Esophagus muscularis mucosa (tissue), 4 donors: ENCODE measurements around the gene NRP1. TPM values are rescaled to one million over a fixed set of nuclear protein-coding genes. Genes with fewer than 3 reads are reported as not detected.
A peak's percentile ranks its signal among the peaks of the same experiment; 100 is the strongest.

Experiments used
- DNase-seq: peaks from one replicate; pipeline ENCODE4 v3.0.0-alpha.2; 2017; ENCODE audit errors: extremely low spot score
- H3K27ac ChIP-seq, 4 donors: fragments of 200-600 bp; sonication (generic); replicated peaks in 1 of 4; 1 replicate in 3 of 4; 2 replicates in 1 of 4; pipeline ENCODE4 v1.5.1; 2016 to 2019; ENCODE audit warnings: mild to moderate bottlenecking in 1 of 4
- H3K27me3 ChIP-seq, 4 donors: fragments of 200-600 bp; sonication (generic); one replicate each; pipeline versions ENCODE4 v1.5.1 to v1.6.0; 2016 to 2019
- H3K36me3 ChIP-seq, 4 donors: fragments of 200-600 bp; sonication (generic); one replicate each; pipeline ENCODE4 v1.5.1; 2016 to 2019
- H3K4me1 ChIP-seq, 4 donors: fragments of 200-600 bp; sonication (generic); one replicate each; pipeline ENCODE4 v1.5.1; 2016 to 2019
- H3K4me3 ChIP-seq, 4 donors: fragments of 200-600 bp; sonication (generic); 1 replicate in 2 of 4; 2 replicates in 2 of 4; pipeline ENCODE4 v1.5.1; 2016 to 2019; ENCODE audit warnings: mild to moderate bottlenecking in 4 of 4, moderate library complexity in 1 of 4
- H3K9me3 ChIP-seq, 4 donors: fragments of 200-600 bp; sonication (generic); 1 replicate in 3 of 4; 2 replicates in 1 of 4; pipeline ENCODE4 v1.5.1; 2016 to 2019
- EP300 ChIP-seq: sonication (generic); formaldehyde crosslinking; IDR thresholded peaks from one replicate; pipeline ENCODE4 v1.6.1; 2017; ENCODE audit warnings: antibody characterized with exemption
- POLR2A ChIP-seq: fragments of 450-650 bp; IDR thresholded peaks from one replicate; pipeline ENCODE4 v1.6.1; 2017; ENCODE audit warnings: antibody characterized with exemption, moderate library complexity, mild to moderate bottlenecking, low read depth
- POLR2AphosphoS5 ChIP-seq, 2 donors: sonication (generic); formaldehyde crosslinking; IDR thresholded peaks; one replicate each; pipeline ENCODE4 v1.6.1; 2017; ENCODE audit warnings: antibody characterized with exemption in 2 of 2
- WGBS: methylation state at CpG from one replicate; pipeline ENCODE4 v1.1.5; 2018; 5-methylcytosine and 5-hydroxymethylcytosine counted together
- intact Hi-C: fragments of 100-400 bp; cut with DNase I; formaldehyde crosslinking; loops from one replicate; pipeline ENCODE4 v1.15.1; 2023
- total RNA-seq, 4 donors: library from RNA; depleted of rRNA; stranded (reverse); fragments of >200 nt; gene quantifications; one replicate each; pipeline versions ENCODE4 v1.1.0 to v1.2.1, GENCODE V29; 2016
- TF ChIP-seq, protein P1 (sequence below), 3 experiments: fragments of 200-600 bp in 2 of 3; fragments of 450-650 bp in 1 of 3; sonication (generic) in 2 of 3; IDR thresholded peaks; one replicate each; pipeline ENCODE4 v1.5.1; 2017 to 2019; ENCODE audit warnings: antibody characterized with exemption in 3 of 3, mild to moderate bottlenecking in 2 of 3, moderate library complexity in 1 of 3

The NRP1 gene
- total RNA-seq, 4 donors from 2014 or later, result 36.5 to 64.4 (median 54.1) TPM

- 90% methylated on average over 5 of the region's 5 CpGs for WGBS
- Histone ChIP-seq H3K27ac (no peak overlapping the region), H3K27me3 (no peaks in the 10 kb centered on the region), H3K4me3 (no peak overlapping the region), H3K4me1 (peaks cover 7 to 15% (median 13%) of the 10 kb centered on the region in 4 donors), H3K9me3 (no peaks in the 10 kb centered on the region), H3K36me3 (peaks cover 0 to 31% (median 7%) of the 10 kb centered on the region in 4 donors)
- TF ChIP-seq POLR2AphosphoS5 (IDR thresholded peaks at IDR 0.05) (no peak), POLR2A (no peak), EP300 (no peak)
- TF ChIP-seq, protein P1, sequence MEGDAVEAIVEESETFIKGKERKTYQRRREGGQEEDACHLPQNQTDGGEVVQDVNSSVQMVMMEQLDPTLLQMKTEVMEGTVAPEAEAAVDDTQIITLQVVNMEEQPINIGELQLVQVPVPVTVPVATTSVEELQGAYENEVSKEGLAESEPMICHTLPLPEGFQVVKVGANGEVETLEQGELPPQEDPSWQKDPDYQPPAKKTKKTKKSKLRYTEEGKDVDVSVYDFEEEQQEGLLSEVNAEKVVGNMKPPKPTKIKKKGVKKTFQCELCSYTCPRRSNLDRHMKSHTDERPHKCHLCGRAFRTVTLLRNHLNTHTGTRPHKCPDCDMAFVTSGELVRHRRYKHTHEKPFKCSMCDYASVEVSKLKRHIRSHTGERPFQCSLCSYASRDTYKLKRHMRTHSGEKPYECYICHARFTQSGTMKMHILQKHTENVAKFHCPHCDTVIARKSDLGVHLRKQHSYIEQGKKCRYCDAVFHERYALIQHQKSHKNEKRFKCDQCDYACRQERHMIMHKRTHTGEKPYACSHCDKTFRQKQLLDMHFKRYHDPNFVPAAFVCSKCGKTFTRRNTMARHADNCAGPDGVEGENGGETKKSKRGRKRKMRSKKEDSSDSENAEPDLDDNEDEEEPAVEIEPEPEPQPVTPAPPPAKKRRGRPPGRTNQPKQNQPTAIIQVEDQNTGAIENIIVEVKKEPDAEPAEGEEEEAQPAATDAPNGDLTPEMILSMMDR (IDR thresholded peaks at IDR 0.05), result no peak
- intact Hi-C loops, result no loop called here
- DNase-seq, result peak; percentile 62
These were observed 91.5 kb downstream of the NRP1 start for GRCh38 chr10:33242931-33243330.

GRCh38 chr10:33241351-33241750 lies 93.1 kb downstream of the NRP1 start:
- peaks cover 0 to 20% (median 5%) of the 10 kb centered on the region in 4 donors for H3K36me3 ChIP-seq
- H3K4me3 ChIP-seq, result no peak overlapping the region
- H3K9me3 ChIP-seq, result no peaks in the 10 kb centered on the region
- H3K27me3 ChIP-seq, result no peaks in the 10 kb centered on the region
- H3K4me1 ChIP-seq, result peaks cover 12 to 17% (median 16%) of the 10 kb centered on the region in 4 donors
- no peak overlapping the region for H3K27ac ChIP-seq
- DNase-seq, result peak; percentile 50
- 77% methylated on average over 4 of the region's 4 CpGs for WGBS
- no peak for TF ChIP-seq POLR2A
- TF ChIP-seq EP300, result no peak
- TF ChIP-seq, protein P1 (IDR thresholded peaks at IDR 0.05), result no peak
- no peak for TF ChIP-seq POLR2AphosphoS5 (IDR thresholded peaks at IDR 0.05)
- intact Hi-C loops, result no loop called here

DNA sequence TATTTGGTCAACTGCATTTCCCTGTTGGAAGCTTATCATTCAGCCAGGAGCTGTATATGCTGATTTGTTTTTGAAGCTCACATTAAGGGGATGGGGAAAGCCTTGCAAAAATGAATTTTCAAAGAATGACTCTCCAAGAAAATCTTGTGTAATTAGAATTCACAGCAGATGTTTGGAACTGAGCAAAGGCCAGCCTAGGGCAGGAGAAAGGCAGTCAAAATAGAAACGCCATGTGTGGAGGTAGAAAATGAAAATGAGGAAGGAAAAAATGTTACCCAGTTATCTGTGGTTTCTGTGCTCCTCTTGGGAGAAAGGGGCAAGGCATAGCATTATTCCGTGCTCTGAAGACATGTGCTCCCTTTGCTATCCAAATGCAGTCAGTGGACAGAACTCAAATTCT lies 93.5 kb downstream of the NRP1 start:
- Histone ChIP-seq H3K27me3 (no peaks in the 10 kb centered on the region), H3K27ac (no peak overlapping the region), H3K36me3 (peaks cover 0 to 17% (median 5%) of the 10 kb centered on the region in 4 donors), H3K4me3 (no peak overlapping the region), H3K9me3 (no peaks in the 10 kb centered on the region), H3K4me1 (peaks cover 16 to 20% (median 20%) of the 10 kb centered on the region in 4 donors)
- peak; percentile 31 for DNase-seq
- intact Hi-C loops, result no loop called here
- 49% methylated on average over 2 of the region's 2 CpGs for WGBS
- TF ChIP-seq POLR2AphosphoS5 (IDR thresholded peaks at IDR 0.05) (no peak), EP300 (no peak), POLR2A (no peak)
- TF ChIP-seq, protein P1 (IDR thresholded peaks at IDR 0.05), result no peak

GRCh38 chr10:33240258-33240657 lies 94.2 kb downstream of the NRP1 start:
- H3K27ac ChIP-seq, result no peak overlapping the region
- no peak for TF ChIP-seq POLR2AphosphoS5 (IDR thresholded peaks at IDR 0.05)
- TF ChIP-seq EP300, result no peak
- TF ChIP-seq POLR2A, result no peak
- TF ChIP-seq, protein P1 (IDR thresholded peaks at IDR 0.05), result no peak
- H3K27me3 ChIP-seq, result no peaks in the 10 kb centered on the region
- 85% methylated on average over 2 of the region's 2 CpGs for WGBS
- peaks cover 23 to 27% (median 27%) of the 10 kb centered on the region in 4 donors for H3K4me1 ChIP-seq
- H3K36me3 ChIP-seq, result peaks cover 0 to 17% (median 5%) of the 10 kb centered on the region in 4 donors
- H3K4me3 ChIP-seq, result no peak overlapping the region
- no peaks in the 10 kb centered on the region for H3K9me3 ChIP-seq
- DNase-seq, result no peak
- intact Hi-C loops, result no loop called here

DNA sequence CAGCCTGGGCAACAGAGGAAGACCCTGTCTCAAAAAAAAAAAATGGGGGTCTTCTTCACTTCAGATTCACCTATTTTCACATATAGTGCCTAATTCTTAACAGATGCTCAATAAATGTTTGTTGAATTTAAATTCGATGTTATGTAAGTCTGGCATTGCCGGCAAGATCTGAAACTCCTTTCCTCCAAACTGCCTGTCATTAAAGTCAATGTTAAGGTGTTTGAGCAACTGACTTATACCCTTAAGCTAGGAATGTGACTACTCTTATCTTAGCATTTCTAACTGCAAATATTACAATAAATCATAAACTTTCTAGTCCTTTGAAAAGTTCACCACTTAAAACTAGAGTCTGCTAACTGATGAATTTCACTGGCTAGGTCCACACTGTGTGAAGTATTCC lies 95.2 kb downstream of the NRP1 start:
- H3K4me1 ChIP-seq, result peaks cover 33 to 37% (median 35%) of the 10 kb centered on the region in 4 donors
- TF ChIP-seq, protein P1 (IDR thresholded peaks at IDR 0.05), result no peak
- TF ChIP-seq POLR2A (no peak), POLR2AphosphoS5 (IDR thresholded peaks at IDR 0.05) (no peak), EP300 (no peak)
- intact Hi-C loops, result loop anchor here (5.0 kb wide), 1 partner anchor 42 kb away; no protein-coding TSS in a partner anchor
- DNase-seq, result peak; percentile 7
- H3K27me3 ChIP-seq, result no peaks in the 10 kb centered on the region
- 88% methylated on average over 2 of the region's 2 CpGs for WGBS
- no peak overlapping the region for H3K27ac ChIP-seq
- no peaks in the 10 kb centered on the region for H3K9me3 ChIP-seq
- no peak overlapping the region for H3K4me3 ChIP-seq
- peaks cover 0 to 17% (median 5%) of the 10 kb centered on the region in 4 donors for H3K36me3 ChIP-seq
